NCI-H345 treated with DMSO at 0.1 percent for 48 hours (cell line): ENCODE data around the gene PDE8A.

ENCODE experiments used
- DNase-seq: peaks from one replicate; lab custom pipeline; 2025; ENCODE audit not compliant: unreplicated experiment; lab: John Stamatoyannopoulos, UW

PDE8A gene

GRCh38 chr15:85071504-85071903 lies 89.8 kb downstream of the PDE8A start:
- no peak for DNase-seq

- no peak for DNase-seq
These were observed 91.3 kb downstream of the PDE8A start for GRCh38 chr15:85072917-85073316.

- DNase-seq, result no peak
These were observed 92.0 kb downstream of the PDE8A start for GRCh38 chr15:85073556-85074194.

GRCh38 chr15:85086855-85087254 lies 105.2 kb downstream of the PDE8A start:
- no peak for DNase-seq

GRCh38 chr15:85088300-85088699 lies 106.6 kb downstream of the PDE8A start:
- DNase-seq, result no peak

GRCh38 chr15:85089929-85090597 lies 108.4 kb downstream of the PDE8A start:
- no peak for DNase-seq

GRCh38 chr15:85091990-85092389 lies 110.3 kb downstream of the PDE8A start:
- DNase-seq, result no peak

- DNase-seq, result no peak
These were observed 113.0 kb downstream of the PDE8A start for GRCh38 chr15:85094685-85095084.

- DNase-seq, result no peak
These were observed 113.9 kb downstream of the PDE8A start for GRCh38 chr15:85095566-85095965.

- DNase-seq, result no peak
These were observed 115.6 kb downstream of the PDE8A start for GRCh38 chr15:85097250-85097649.

- no peak for DNase-seq
These were observed 116.1 kb downstream of the PDE8A start for GRCh38 chr15:85097725-85098124.

GRCh38 chr15:85099195-85099803 lies 117.6 kb downstream of the PDE8A start:
- no peak for DNase-seq

- DNase-seq, result no peak
These were observed 118.7 kb downstream of the PDE8A start for GRCh38 chr15:85100186-85100937.

- DNase-seq, result no peak
These were observed 122.9 kb downstream of the PDE8A start for GRCh38 chr15:85104584-85104983.

- no peak for DNase-seq
These were observed 126.5 kb downstream of the PDE8A start for GRCh38 chr15:85108136-85108535.

- no peak for DNase-seq
These were observed 127.7 kb downstream of the PDE8A start for GRCh38 chr15:85109333-85109732.

GRCh38 chr15:85112997-85113396 lies 131.3 kb downstream of the PDE8A start:
- no peak for DNase-seq

- no peak for DNase-seq
These were observed 133.2 kb downstream of the PDE8A start for GRCh38 chr15:85114886-85115285.

- DNase-seq, result no peak
These were observed 134.4 kb downstream of the PDE8A start for GRCh38 chr15:85116066-85116465.

- DNase-seq, result no peak
These were observed 134.8 kb downstream of the PDE8A start for GRCh38 chr15:85116494-85116893.

- DNase-seq, result no peak
These were observed 135.4 kb downstream of the PDE8A start for GRCh38 chr15:85116925-85117646.
